Left ventricle myocardium inferior (tissue), 1 donor: ENCODE results near the gene POTEJ. TPM values are rescaled to one million over a fixed set of nuclear protein-coding genes. Genes with fewer than 3 reads are reported as not detected.
A peak's percentile ranks its signal among the peaks of the same experiment; 100 is the strongest.
"Not testable (repeated sequence)": the region's sequence is repeated elsewhere in the genome, so short reads cannot be mapped to it uniquely, and the experiment has no call there.

Experiments
- DNase-seq: peaks from one replicate; pipeline ENCODE4 v3.0.0-alpha.2; 2020
- H3K27ac ChIP-seq: fragments of 200-600 bp; replicated peaks from 2 replicates; pipeline ENCODE4 v1.8.0; 2021
- H3K27me3 ChIP-seq: fragments of 200-600 bp; 2 replicates; pipeline ENCODE4 v1.8.0; 2021; ENCODE audit warnings: low read depth
- H3K36me3 ChIP-seq: fragments of 200-600 bp; 2 replicates; pipeline ENCODE4 v1.8.0; 2021
- H3K4me1 ChIP-seq: fragments of 200-600 bp; 2 replicates; pipeline ENCODE4 v1.8.0; 2021
- H3K4me3 ChIP-seq: fragments of 200-600 bp; 2 replicates; pipeline ENCODE4 v1.8.0; 2021; ENCODE audit warnings: mild to moderate bottlenecking, moderate library complexity
- H3K9me3 ChIP-seq: fragments of 200-600 bp; replicated peaks from 2 replicates; pipeline ENCODE4 v1.8.0; 2021
- CTCF ChIP-seq: fragments of 200-600 bp; IDR thresholded peaks from 2 replicates; pipeline ENCODE4 v1.8.0; 2021; ENCODE audit warnings: antibody characterized with exemption, mild to moderate bottlenecking, borderline replicate concordance
- intact Hi-C: fragments of 100-400 bp; cut with micrococcal nuclease; formaldehyde crosslinking; loops from one replicate; pipeline ENCODE4 v1.11.0; 2022
- total RNA-seq: library from RNA; stranded (reverse); fragmentation: NEBNext Ultra II Directional; extraction: Animal tissue kit (Norgen Biotek cat#: 25700); gene quantifications from one replicate; pipeline ENCODE4 v1.2.1, GENCODE V29; 2021
- donor health status: DM: no; HTN: yes; CAD: no; lungs with severe emphysema.

The POTEJ gene
- total RNA-seq, 1 donor from 2014 or later: not detected

GRCh38 chr2:130641688-130642087 is 30.4 kb downstream of the POTEJ start:
- intact Hi-C loops, H3K27me3 ChIP-seq, H3K36me3 ChIP-seq, H3K9me3 ChIP-seq, DNase-seq, H3K27ac ChIP-seq, H3K4me1 ChIP-seq, H3K4me3 ChIP-seq: not testable (repeated sequence)

GRCh38 chr2:130649285-130649684 is 38.0 kb downstream of the POTEJ start:
- H3K36me3 ChIP-seq, H3K4me3 ChIP-seq, H3K4me1 ChIP-seq, intact Hi-C loops, H3K27me3 ChIP-seq, H3K27ac ChIP-seq, DNase-seq, H3K9me3 ChIP-seq: not testable (repeated sequence)

- H3K4me1 ChIP-seq, H3K9me3 ChIP-seq, H3K4me3 ChIP-seq, H3K36me3 ChIP-seq, H3K27ac ChIP-seq, H3K27me3 ChIP-seq, DNase-seq, intact Hi-C loops: not testable (repeated sequence)
Observed at GRCh38 chr2:130664506-130664905, 53.3 kb downstream of the POTEJ start.

- H3K36me3 ChIP-seq, H3K4me3 ChIP-seq, H3K27me3 ChIP-seq, H3K9me3 ChIP-seq, H3K4me1 ChIP-seq, intact Hi-C loops, H3K27ac ChIP-seq, DNase-seq: not testable (repeated sequence)
Observed at GRCh38 chr2:130665596-130665995, 54.4 kb downstream of the POTEJ start.

- intact Hi-C loops, DNase-seq, H3K36me3 ChIP-seq: not testable (repeated sequence)
Observed at GRCh38 chr2:130667516-130667915, 56.3 kb downstream of the POTEJ start.

GRCh38 chr2:130670026-130670745 is 58.9 kb downstream of the POTEJ start:
- H3K36me3 ChIP-seq, DNase-seq: not testable (repeated sequence)

More at GRCh38 chr2:130667516-130667915, 56.3 kb downstream of the POTEJ start:
- not testable (repeated sequence) for H3K4me3 ChIP-seq, H3K27ac ChIP-seq, H3K4me1 ChIP-seq, H3K27me3 ChIP-seq, H3K9me3 ChIP-seq

GRCh38 chr2:130692041-130692770 is 81.0 kb downstream of the POTEJ start:
- DNase-seq, H3K4me3 ChIP-seq, H3K9me3 ChIP-seq, H3K27ac ChIP-seq, H3K36me3 ChIP-seq, H3K27me3 ChIP-seq, intact Hi-C loops, H3K4me1 ChIP-seq: not testable (repeated sequence)

More at GRCh38 chr2:130670026-130670745, 58.9 kb downstream of the POTEJ start:
- intact Hi-C loops, H3K27me3 ChIP-seq, H3K4me3 ChIP-seq, H3K27ac ChIP-seq, H3K9me3 ChIP-seq, H3K4me1 ChIP-seq: not testable (repeated sequence)

GRCh38 chr2:130693474-130693873 is 82.2 kb downstream of the POTEJ start:
- H3K27me3 ChIP-seq, intact Hi-C loops, H3K9me3 ChIP-seq, H3K4me1 ChIP-seq, H3K27ac ChIP-seq, DNase-seq, H3K36me3 ChIP-seq: not testable (repeated sequence)
- peak; percentile 33 for TF ChIP-seq CTCF
- peak overlapping the region; percentile 43 for H3K4me3 ChIP-seq

GRCh38 chr2:130703250-130703649 is 92.0 kb downstream of the POTEJ start:
- DNase-seq, H3K4me3 ChIP-seq, H3K9me3 ChIP-seq, H3K27ac ChIP-seq, H3K4me1 ChIP-seq, H3K36me3 ChIP-seq, H3K27me3 ChIP-seq, intact Hi-C loops: not testable (repeated sequence)

Other genes with a start within 250 kb of the POTEJ start
- not detected for gene POTEI, start 102.1 kb upstream of the POTEJ start, total RNA-seq
- gene CFC1B, start 90.2 kb upstream of the POTEJ start, total RNA-seq: not detected
- not detected for gene CFC1, start 11.9 kb upstream of the POTEJ start, total RNA-seq
- not detected for gene GPR148, start 117.6 kb downstream of the POTEJ start, total RNA-seq
- not detected for gene AMER3, start 144.1 kb downstream of the POTEJ start, total RNA-seq
- gene ARHGEF4, start 225.5 kb downstream of the POTEJ start, total RNA-seq: 5.3 TPM